HepG2 (cell line): ENCODE data around the gene SLC22A7. TPM values are rescaled to one million over a fixed set of nuclear protein-coding genes. Genes with fewer than 3 reads are reported as not detected.
A peak's percentile ranks its signal among the peaks of the same experiment; 100 is the strongest.

Experiments
- BORCS8-MEF2B ChIP-seq: sonication (generic); formaldehyde crosslinking; IDR thresholded peaks from 2 replicates; pipeline ENCODE4 v1.8.0; 2022; ENCODE audit warnings: mild to moderate bottlenecking, missing genetic modification reagents
- CHCHD3 ChIP-seq: sonication (generic); formaldehyde crosslinking; IDR thresholded peaks from 2 replicates; pipeline ENCODE4 v1.8.0; 2022; ENCODE audit warnings: mild to moderate bottlenecking, missing genetic modification reagents, moderate library complexity
- EEA1 ChIP-seq: sonication (generic); formaldehyde crosslinking; IDR thresholded peaks from 2 replicates; pipeline ENCODE4 v1.5.1; 2020; ENCODE audit warnings: mild to moderate bottlenecking, missing genetic modification reagents, borderline replicate concordance
- HIC2 ChIP-seq: sonication (generic); formaldehyde crosslinking; IDR thresholded peaks from 2 replicates; pipeline ENCODE4 v1.9.0; 2022; ENCODE audit warnings: low read depth, missing genetic modification reagents
- MED13 ChIP-seq: sonication (generic); formaldehyde crosslinking; IDR thresholded peaks from 2 replicates; pipeline ENCODE4 v1.5.0; 2020; ENCODE audit warnings: missing genetic modification reagents
- RXRA ChIP-seq: sonication (generic); formaldehyde crosslinking; IDR thresholded peaks from 2 replicates; pipeline ENCODE4 v1.5.1; 2020; ENCODE audit warnings: missing genetic modification reagents
- SOX13 ChIP-seq, 3 experiments: fragments of 450-650 bp in 1 of 3; sonication (generic) in 1 of 3; formaldehyde crosslinking in 1 of 3; IDR thresholded peaks in 2 of 3; conservative IDR thresholded peaks in 1 of 3; 2 replicates each; pipeline versions ENCODE4 v1.5.0 to v1.6.1; 2016 to 2020; ENCODE audit warnings: antibody characterized with exemption in 1 of 3, mild to moderate bottlenecking in 1 of 3, missing compliant biosample characterization in 1 of 3, missing genetic modification reagents in 1 of 3, moderate library complexity in 1 of 3
- SOX5 ChIP-seq: IDR thresholded peaks from 2 replicates; pipeline ENCODE4 v1.6.1; 2016; ENCODE audit warnings: borderline replicate concordance
- ZBTB2 ChIP-seq: sonication (generic); formaldehyde crosslinking; IDR thresholded peaks from 2 replicates; pipeline ENCODE4 v1.8.0; 2022; ENCODE audit warnings: low read depth, missing genetic modification reagents
- ZBTB43 ChIP-seq: sonication (generic); formaldehyde crosslinking; conservative IDR thresholded peaks from 2 replicates; pipeline ENCODE4 v1.4.0; 2020; ENCODE audit warnings: missing genetic modification reagents
- ZFP36L1 ChIP-seq: sonication (generic); formaldehyde crosslinking; IDR thresholded peaks from 2 replicates; pipeline ENCODE4 v1.8.0; 2022; ENCODE audit warnings: mild to moderate bottlenecking, missing genetic modification reagents, moderate library complexity
- ZNF407 ChIP-seq: sonication (generic); formaldehyde crosslinking; IDR thresholded peaks from one replicate; pipeline ENCODE4 v1.5.1; 2020; ENCODE audit warnings: mild to moderate bottlenecking, missing genetic modification reagents; ENCODE audit errors: not compliant biosample characterization
- ZNF816 ChIP-seq: sonication (generic); formaldehyde crosslinking; IDR thresholded peaks from 2 replicates; pipeline ENCODE4 v1.8.0; 2022; ENCODE audit warnings: missing genetic modification reagents, mild to moderate bottlenecking, borderline replicate concordance
- ZSCAN25 ChIP-seq: sonication (generic); formaldehyde crosslinking; IDR thresholded peaks from 2 replicates; pipeline ENCODE4 v1.8.0; 2022; ENCODE audit warnings: mild to moderate bottlenecking, missing genetic modification reagents
- polyA plus RNA-seq, 8 experiments: library from polyadenylated mRNA; depleted of rRNA in 3 of 8; stranded (reverse) in 7 of 8; unstranded in 1 of 8; fragments of >200 nt; fragmentation: Illumina TruSeq in 4 of 8; extraction: Trizol in 4 of 8; gene quantifications; 2 replicates each; pipeline versions ENCODE4 v1.2.1 to v1.2.3, GENCODE V29; 2011 to 2016; ENCODE audit warnings: low read depth in 4 of 8, missing spikeins in 1 of 8, mixed read lengths in 1 of 8; ENCODE audit not compliant: insufficient read depth in 1 of 8
- total RNA-seq, 5 experiments: library from RNA; depleted of rRNA; stranded (reverse); fragments of >200 nt; fragmentation: Illumina TruSeq; extraction: Trizol; gene quantifications; 2 replicates each; pipeline ENCODE4 v1.2.3, GENCODE V29; 2016; ENCODE audit warnings: low read depth in 1 of 5

The SLC22A7 gene
- total and polyA plus RNA-seq, 2 of the 13 experiments (the other 11 are each of a cell fraction or from before 2014, with no cell fraction given): 5.3 to 22.6 TPM

GRCh38 chr6:43290905-43291355, 7.1 kb upstream of the SLC22A7 start (continued):
- TF ChIP-seq ZSCAN25 (CRISPR knock-in tag) (peak; percentile 87), SOX5 (CRISPR knock-in tag) (peak; percentile 85), ZNF407 (peak; percentile 39), CHCHD3 (CRISPR knock-in tag) (no peak), EEA1 (CRISPR knock-in tag) (no peak), SOX13 (IDR thresholded peaks at IDR 0.05) (0 out of 2 replicates have a peak, but pooled peaks have one; percentile 32), SOX13 (CRISPR knock-in tag; conservative IDR thresholded peaks at IDR 0.05 in 1 of 2, IDR thresholded peaks at IDR 0.05 in 1 of 2) (peak in 1 of 2 experiments; percentile 80; a peak in 2 of 4 replicates), BORCS8-MEF2B (peak; percentile 48; the same call in 1 of the 2 replicates), ZBTB2 (no peak), MED13 (CRISPR knock-in tag) (no peak), ZBTB43 (CRISPR knock-in tag) (peak; percentile 63; the same call in 1 of the 2 replicates), RXRA (CRISPR knock-in tag) (peak; percentile 77), ZNF816 (no peak; the same call in 1 of the 2 replicates), ZFP36L1 (CRISPR knock-in tag) (peak; percentile 82; the same call in 1 of the 2 replicates), HIC2 (CRISPR knock-in tag) (peak; percentile 85)
